K562 (cell line): ENCODE results near the gene ARL13A. TPM values are rescaled to one million over a fixed set of nuclear protein-coding genes. Genes with fewer than 3 reads are reported as not detected.

Experiments used
- ATAC-seq: fragments of 200-7000 bp; cut with Tn5 transposase; 3 replicates; pipeline ENCODE4 v1.9.1; 2020; ENCODE audit warnings: moderate library complexity
- BruUV-seq: library from RNA; stranded (reverse); fragments of 400-500 nt; replicated peaks from 2 replicates; lab custom pipeline; 2021; lab: Mats Ljungman, UMichigan
- CTCF ChIA-PET: fragments of 300-600 bp; formaldehyde crosslinking; extraction: SDS; loops from one replicate; lab custom pipeline; 2021; ENCODE audit warnings: low intra/inter-chr PET ratio; lab: Yijun Ruan, JAX
- POLR2A ChIA-PET: fragments of 300-600, 350-650 bp; sonication (Branson Sonifier 250); formaldehyde crosslinking; extraction: SDS; loops from one replicate; lab custom pipeline; 2021; ENCODE audit warnings: antibody characterized with exemption, inconsistent platforms; lab: Yijun Ruan, JAX
- DNase-seq, 4 experiments: peaks; one replicate each; pipeline versions ENCODE4 v3.0.0 to v3.0.0-alpha.2; 2011 to 2018; ENCODE audit warnings: low spot score in 3 of 4, mixed read lengths in 3 of 4; ENCODE audit errors: extremely low read depth in 1 of 4
- FAIRE-seq: peaks from 2 replicates; lab custom pipeline; 2011; peaks lifted over from hg19 to GRCh38; lab: Jason Lieb, UNC
- H2AFZ ChIP-seq: 2 replicates; pipeline ENCODE4 v1.6.0; 2011; ENCODE audit warnings: low read depth, low read length, control low read depth, inconsistent platforms
- H3K27ac ChIP-seq: fragments of 200-600 bp; 3 replicates; pipeline ENCODE4 v1.8.0; 2011; ENCODE audit warnings: low read depth, mild to moderate bottlenecking, control low read depth, inconsistent platforms, low read length, moderate library complexity, mixed read lengths; ENCODE audit errors: extremely low read depth
- H3K27me3 ChIP-seq, 2 experiments: fragments of 300-600 bp in 1 of 2; 2 replicates in 1 of 2; 3 replicates in 1 of 2; pipeline versions ENCODE4 v1.6.0 to v1.8.0; 2011; ENCODE audit warnings: inconsistent platforms in 2 of 2, low read length in 2 of 2, mild to moderate bottlenecking in 1 of 2, mixed read lengths in 1 of 2, moderate library complexity in 1 of 2; ENCODE audit not compliant: control insufficient read depth in 2 of 2, insufficient read depth in 2 of 2
- H3K36me3 ChIP-seq: fragments of 300-600 bp; 3 replicates; pipeline ENCODE4 v1.8.0; 2011; ENCODE audit warnings: mild to moderate bottlenecking, low read length, inconsistent platforms; ENCODE audit not compliant: control insufficient read depth, insufficient read depth
- H3K4me1 ChIP-seq, 2 experiments: fragments of 200-600 bp in 1 of 2; replicated peaks in 1 of 2; 2 replicates in 1 of 2; 3 replicates in 1 of 2; pipeline versions ENCODE4 v1.5.1 to v1.8.0; 2011; ENCODE audit warnings: inconsistent platforms in 2 of 2, low read length in 2 of 2, mild to moderate bottlenecking in 1 of 2, mixed read lengths in 1 of 2, moderate library complexity in 1 of 2; ENCODE audit not compliant: control insufficient read depth in 2 of 2, insufficient read depth in 2 of 2
- H3K4me2 ChIP-seq: 2 replicates; pipeline ENCODE4 v1.6.1; 2011; ENCODE audit warnings: low read length, control low read depth, inconsistent platforms, mixed read lengths; ENCODE audit not compliant: insufficient read depth
- H3K4me3 ChIP-seq: fragments of 200-600 bp; sonication (generic), shearing (Covaris generic); 2 replicates; pipeline ENCODE4 v1.5.1; 2016; ENCODE audit warnings: control low read depth, inconsistent platforms
- H3K79me2 ChIP-seq: fragments of 200-600 bp; 3 replicates; pipeline ENCODE4 v1.8.0; 2011; ENCODE audit warnings: low read length, inconsistent platforms; ENCODE audit not compliant: control insufficient read depth, insufficient read depth
- H3K9ac ChIP-seq, 2 experiments: 2 replicates each; pipeline versions ENCODE4 v1.6.0 to v1.6.1; 2011; ENCODE audit warnings: low read depth in 2 of 2, low read length in 2 of 2, control low read depth in 1 of 2, inconsistent platforms in 1 of 2, mild to moderate bottlenecking in 1 of 2, mixed read lengths in 1 of 2; ENCODE audit not compliant: insufficient read depth in 1 of 2
- H3K9me1 ChIP-seq: one replicate; pipeline ENCODE4 v1.6.0; 2011; ENCODE audit warnings: inconsistent platforms, mild to moderate bottlenecking, low read length, moderate library complexity; ENCODE audit not compliant: control insufficient read depth, insufficient read depth
- H3K9me3 ChIP-seq: replicated peaks from 2 replicates; pipeline ENCODE4 v1.5.1; 2011; ENCODE audit warnings: low read depth, low read length, inconsistent platforms; ENCODE audit not compliant: control insufficient read depth, insufficient read depth
- H4K20me1 ChIP-seq: replicated peaks from 2 replicates; pipeline ENCODE4 v1.6.1; 2011; ENCODE audit warnings: low read length, inconsistent platforms, mixed read lengths; ENCODE audit not compliant: control insufficient read depth, insufficient read depth
- ATF2 ChIP-seq: sonication (generic); formaldehyde crosslinking; IDR thresholded peaks from 2 replicates; pipeline ENCODE4 v1.8.1; 2022; ENCODE audit warnings: missing genetic modification reagents
- EP300 ChIP-seq: IDR thresholded peaks from 2 replicates; pipeline ENCODE4 v1.6.1; 2012; ENCODE audit warnings: low read length, improper control_type of control experiment
- HNRNPH1 ChIP-seq: fragments of 200-400 bp; formaldehyde crosslinking; optimal IDR thresholded peaks from 2 replicates; pipeline ENCODE3; 2017; ENCODE audit warnings: low read depth, mild to moderate bottlenecking, low read length, moderate library complexity
- KDM1A ChIP-seq, 2 experiments: fragments of 450-650 bp; IDR thresholded peaks; 2 replicates each; pipeline ENCODE4 v1.6.1; 2016; ENCODE audit warnings: mild to moderate bottlenecking in 2 of 2
- MIER1 ChIP-seq: fragments of 450-650 bp; IDR thresholded peaks from 2 replicates; pipeline ENCODE4 v1.6.1; 2016; ENCODE audit warnings: antibody characterized with exemption, mild to moderate bottlenecking, low read depth
- TOE1 ChIP-seq, 2 experiments: fragments of 450-650 bp in 1 of 2; sonication (generic) in 1 of 2; formaldehyde crosslinking in 1 of 2; IDR thresholded peaks; 2 replicates each; pipeline versions ENCODE4 v1.7.1 to v1.8.0; 2016 to 2022; ENCODE audit warnings: borderline replicate concordance in 2 of 2, mild to moderate bottlenecking in 2 of 2, antibody characterized with exemption in 1 of 2, inconsistent platforms in 1 of 2, low read depth in 1 of 2, missing genetic modification reagents in 1 of 2, moderate library complexity in 1 of 2
- ZNF41 ChIP-seq: fragments of 250-450 bp; sonication (Bioruptor Pico); conservative IDR thresholded peaks from 2 replicates; pipeline ENCODE4 v1.4.0; 2020; ENCODE audit warnings: mild to moderate bottlenecking
- WGBS: fragments of 100-300 bp; shearing (Covaris generic); methylation state at CpG from one replicate; pipeline ENCODE4 v1.1.6; 2016; ENCODE audit warnings: low coverage, mixed read lengths; ENCODE audit not compliant: insufficient coverage; ENCODE audit errors: missing lambda C conversion rate; 5-methylcytosine and 5-hydroxymethylcytosine counted together
- in situ Hi-C: fragments of 300-500 bp; cut with MboI; formaldehyde crosslinking; loops from 4 replicates; pipeline ENCODE4 v1.15.0; 2018; ENCODE audit warnings: inconsistent platforms, mixed read lengths
- intact Hi-C: fragments of 100-400 bp; cut with micrococcal nuclease; formaldehyde crosslinking; loops from 2 replicates; pipeline ENCODE4 v1.14.2; 2022
- polyA plus RNA-seq, 8 experiments: library from polyadenylated mRNA; depleted of rRNA in 4 of 8; stranded (reverse) in 5 of 8; unstranded in 3 of 8; fragments of >200 nt; fragmentation: Nextera tagmentation in 2 of 8; fragmentation: Illumina TruSeq in 1 of 8; extraction: Ambion mirVana in 2 of 8; extraction: Trizol in 1 of 8; gene quantifications; 2 replicates each; pipeline versions ENCODE4 v1.2.1 to v1.2.3, GENCODE V29; 2011 to 2014; ENCODE audit warnings: inconsistent platforms in 1 of 8, missing spikeins in 1 of 8
- total RNA-seq, 7 experiments: library from RNA; depleted of rRNA in 6 of 7; stranded (reverse); fragments of >200 nt in 6 of 7; fragmentation: Illumina TruSeq in 2 of 7; extraction: Trizol in 2 of 7; gene quantifications; 2 replicates each; pipeline versions ENCODE4 v1.2.1 to v1.2.3, GENCODE V29; 2011 to 2021; ENCODE audit warnings: low replicate concordance in 1 of 7
- TF ChIP-seq, protein P1 (sequence below): fragments of 250-450 bp; sonication (Bioruptor Pico); IDR thresholded peaks from 2 replicates; pipeline ENCODE4 v1.5.0; 2020; ENCODE audit warnings: mild to moderate bottlenecking, borderline replicate concordance

The ARL13A gene
- total and polyA plus RNA-seq, 9 of the 15 experiments (the other 6 are each of a cell fraction or from before 2014, with no cell fraction given): not detected

- ChIA-PET CTCF (no interaction called here), POLR2A (no interaction called here)
- Histone ChIP-seq H3K9me3 (no peaks in the 10 kb centered on the region), H3K27ac (no peak overlapping the region), H2AFZ (no peak overlapping the region), H3K36me3 (no peaks in the 10 kb centered on the region), H3K4me3 (no peak overlapping the region), H3K9me1 (no peaks in the 10 kb centered on the region), H3K4me1 (no peaks in the 10 kb centered on the region), H3K9ac (no peak overlapping the region), H3K4me2 (no peak overlapping the region), H3K79me2 (no peaks in the 10 kb centered on the region), H3K27me3 (no peaks in the 10 kb centered on the region), H4K20me1 (no peaks in the 10 kb centered on the region)
- no peak for DNase-seq
- FAIRE-seq: no peak
- no TSS peak for BruUV-seq
- TF ChIP-seq, protein P1, sequence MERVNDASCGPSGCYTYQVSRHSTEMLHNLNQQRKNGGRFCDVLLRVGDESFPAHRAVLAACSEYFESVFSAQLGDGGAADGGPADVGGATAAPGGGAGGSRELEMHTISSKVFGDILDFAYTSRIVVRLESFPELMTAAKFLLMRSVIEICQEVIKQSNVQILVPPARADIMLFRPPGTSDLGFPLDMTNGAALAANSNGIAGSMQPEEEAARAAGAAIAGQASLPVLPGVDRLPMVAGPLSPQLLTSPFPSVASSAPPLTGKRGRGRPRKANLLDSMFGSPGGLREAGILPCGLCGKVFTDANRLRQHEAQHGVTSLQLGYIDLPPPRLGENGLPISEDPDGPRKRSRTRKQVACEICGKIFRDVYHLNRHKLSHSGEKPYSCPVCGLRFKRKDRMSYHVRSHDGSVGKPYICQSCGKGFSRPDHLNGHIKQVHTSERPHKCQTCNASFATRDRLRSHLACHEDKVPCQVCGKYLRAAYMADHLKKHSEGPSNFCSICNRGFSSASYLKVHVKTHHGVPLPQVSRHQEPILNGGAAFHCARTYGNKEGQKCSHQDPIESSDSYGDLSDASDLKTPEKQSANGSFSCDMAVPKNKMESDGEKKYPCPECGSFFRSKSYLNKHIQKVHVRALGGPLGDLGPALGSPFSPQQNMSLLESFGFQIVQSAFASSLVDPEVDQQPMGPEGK (CRISPR knock-in tag): no peak
- intact Hi-C loops: no loop called here
- WGBS: 0% methylated on average over 1 of the region's 1 CpG
- no peak for ATAC-seq
- in situ Hi-C loops: no loop called here
These were observed 428 bp downstream of the ARL13A start for GRCh38 chrX:100969936-100970335.

- no peaks in the 10 kb centered on the region for H3K27me3 ChIP-seq
- POLR2A ChIA-PET: no interaction called here
- H3K4me1 ChIP-seq: no peaks in the 10 kb centered on the region
- CTCF ChIA-PET: no interaction called here
- H2AFZ ChIP-seq: no peak overlapping the region
- H3K9ac ChIP-seq: no peak overlapping the region
- TF ChIP-seq MIER1 (no peak), TOE1 (IDR thresholded peaks at IDR 0.05; ENCODE audit: borderline replicate concordance) (no peak), TOE1 (CRISPR knock-in tag; IDR thresholded peaks at IDR 0.05; ENCODE audit: borderline replicate concordance, low read depth) (no peak), HNRNPH1 (no peak), EP300 (no peak), ZNF41 (CRISPR knock-in tag) (no peak), KDM1A (IDR thresholded peaks at IDR 0.05) (no peak), ATF2 (CRISPR knock-in tag) (no peak)
- in situ Hi-C loops (no loop called here), intact Hi-C loops (no loop called here)
- H4K20me1 ChIP-seq: no peaks in the 10 kb centered on the region
- no TSS peak for BruUV-seq
- no peaks in the 10 kb centered on the region for H3K79me2 ChIP-seq
- H3K36me3 ChIP-seq: no peaks in the 10 kb centered on the region
- no peak for ATAC-seq
- no peak for DNase-seq
- H3K9me1 ChIP-seq: no peaks in the 10 kb centered on the region
- H3K27ac ChIP-seq: no peak overlapping the region
- no peaks in the 10 kb centered on the region for H3K9me3 ChIP-seq
- no peak for FAIRE-seq
- no peak overlapping the region for H3K4me3 ChIP-seq
- 65% methylated on average over 7 of the region's 19 CpGs for WGBS
- H3K4me2 ChIP-seq: no peak overlapping the region
These were observed 3.9 kb downstream of the ARL13A start for GRCh38 chrX:100973411-100973810.
